Gastrocnemius medialis (tissue), 4 donors: ENCODE measurements around the gene PGGT1B.

Experiments
- CTCF ChIP-seq, 5 experiments: fragments of 450-650 bp in 3 of 5; fragments of 200-600 bp in 2 of 5; sonication (generic) in 2 of 5; IDR thresholded peaks in 4 of 5; conservative IDR thresholded peaks in 1 of 5; 1 replicate in 4 of 5; 2 replicates in 1 of 5; pipeline ENCODE4 v1.5.1; 2016 to 2019; ENCODE audit warnings: antibody characterized with exemption in 5 of 5, mild to moderate bottlenecking in 3 of 5, moderate library complexity in 3 of 5
- POLR2A ChIP-seq, 2 donors: fragments of 450-650 bp; IDR thresholded peaks; one replicate each; pipeline ENCODE4 v1.6.1; 2017; ENCODE audit warnings: antibody characterized with exemption in 2 of 2, mild to moderate bottlenecking in 2 of 2, moderate library complexity in 2 of 2

GRCh38 chr5:115296124-115297022 lies 33.7 kb upstream of the PGGT1B start, which contains the start of gene CCDC112:
- no peak for TF ChIP-seq CTCF (IDR thresholded peaks at IDR 0.05 in 4 of 5, conservative IDR thresholded peaks at IDR 0.05 in 1 of 5)
- TF ChIP-seq POLR2A (IDR thresholded peaks at IDR 0.05), result peak in 1 of 2 donors; percentile 37
